GM12875 (cell line): ENCODE data around the gene ZCCHC2.

Source experiments
- H3K4me3 ChIP-seq: one replicate; pipeline ENCODE4 v1.5.1; 2011; ENCODE audit warnings: low read depth, low read length, control low read depth
- TF ChIP-seq, protein P1 (sequence below): IDR thresholded peaks from 2 replicates; pipeline ENCODE4 v1.5.1; 2011; ENCODE audit warnings: low read depth, mild to moderate bottlenecking, control low read depth, inconsistent platforms, low read length, moderate library complexity, borderline replicate concordance; ENCODE audit not compliant: insufficient read depth

ZCCHC2 gene

DNA sequence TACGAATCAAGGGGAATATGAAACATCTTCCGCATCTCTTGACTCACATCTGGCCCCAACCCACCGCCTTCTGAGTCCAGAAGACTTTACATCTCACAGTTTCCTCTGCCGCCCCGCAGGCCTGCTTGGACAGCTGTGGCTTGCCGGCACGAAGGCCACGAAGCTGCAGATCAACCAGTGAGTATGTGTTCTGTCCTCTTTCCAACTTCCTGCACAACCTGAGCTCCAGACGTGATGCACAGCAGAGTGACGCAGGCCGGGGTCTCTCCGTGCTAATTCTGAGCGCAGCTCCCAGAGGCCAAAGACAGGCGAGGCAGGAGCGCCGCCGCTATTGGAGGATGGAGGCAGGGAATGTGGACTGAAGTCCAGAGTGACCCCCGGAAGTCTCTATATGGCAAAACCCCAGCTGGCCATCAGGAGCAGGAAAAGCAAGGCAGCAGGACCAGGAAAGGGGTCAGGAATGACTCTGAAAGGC is 93.5 kb downstream of the ZCCHC2 start:
- TF ChIP-seq, protein P1, sequence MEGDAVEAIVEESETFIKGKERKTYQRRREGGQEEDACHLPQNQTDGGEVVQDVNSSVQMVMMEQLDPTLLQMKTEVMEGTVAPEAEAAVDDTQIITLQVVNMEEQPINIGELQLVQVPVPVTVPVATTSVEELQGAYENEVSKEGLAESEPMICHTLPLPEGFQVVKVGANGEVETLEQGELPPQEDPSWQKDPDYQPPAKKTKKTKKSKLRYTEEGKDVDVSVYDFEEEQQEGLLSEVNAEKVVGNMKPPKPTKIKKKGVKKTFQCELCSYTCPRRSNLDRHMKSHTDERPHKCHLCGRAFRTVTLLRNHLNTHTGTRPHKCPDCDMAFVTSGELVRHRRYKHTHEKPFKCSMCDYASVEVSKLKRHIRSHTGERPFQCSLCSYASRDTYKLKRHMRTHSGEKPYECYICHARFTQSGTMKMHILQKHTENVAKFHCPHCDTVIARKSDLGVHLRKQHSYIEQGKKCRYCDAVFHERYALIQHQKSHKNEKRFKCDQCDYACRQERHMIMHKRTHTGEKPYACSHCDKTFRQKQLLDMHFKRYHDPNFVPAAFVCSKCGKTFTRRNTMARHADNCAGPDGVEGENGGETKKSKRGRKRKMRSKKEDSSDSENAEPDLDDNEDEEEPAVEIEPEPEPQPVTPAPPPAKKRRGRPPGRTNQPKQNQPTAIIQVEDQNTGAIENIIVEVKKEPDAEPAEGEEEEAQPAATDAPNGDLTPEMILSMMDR, result no peak
- no peak overlapping the region for H3K4me3 ChIP-seq

DNA sequence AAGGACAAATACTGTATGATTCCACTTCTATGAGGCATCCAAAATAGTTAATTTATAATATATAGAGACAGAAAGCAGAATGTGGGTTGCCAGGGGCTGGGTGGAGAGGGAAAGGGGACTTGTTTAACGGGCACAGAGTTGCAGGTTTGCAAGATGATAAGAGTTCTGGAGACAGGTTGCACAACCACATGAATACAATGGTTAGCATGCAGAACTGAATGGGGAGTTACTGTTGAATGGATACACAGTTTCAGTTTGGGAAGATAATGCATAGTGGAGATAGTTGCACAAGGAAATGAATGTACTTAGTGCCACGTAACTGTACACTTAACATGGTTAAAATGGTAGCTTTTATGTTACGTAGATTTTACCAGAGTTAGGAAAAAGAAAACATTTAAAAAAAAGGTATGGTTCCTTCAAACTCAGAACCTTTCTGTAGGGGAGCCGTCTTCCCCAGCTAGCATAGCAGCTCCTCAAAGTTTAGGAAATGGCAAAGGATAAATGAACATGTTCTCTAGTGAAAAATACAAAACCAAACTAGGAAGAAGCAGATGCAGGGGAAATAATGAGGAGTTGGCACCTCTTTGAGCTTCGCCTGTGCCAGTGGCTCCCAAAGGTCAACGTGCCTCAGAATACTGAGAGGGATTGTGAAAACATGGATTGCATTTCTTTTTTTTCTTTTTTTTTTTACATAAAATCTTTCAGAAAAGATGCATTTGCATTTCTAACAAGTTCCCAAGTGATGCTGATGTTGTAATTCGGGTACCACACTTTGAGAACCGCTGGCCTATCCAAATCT is 95.2 kb downstream of the ZCCHC2 start:
- H3K4me3 ChIP-seq, result no peak overlapping the region
- TF ChIP-seq, protein P1, result no peak

DNA sequence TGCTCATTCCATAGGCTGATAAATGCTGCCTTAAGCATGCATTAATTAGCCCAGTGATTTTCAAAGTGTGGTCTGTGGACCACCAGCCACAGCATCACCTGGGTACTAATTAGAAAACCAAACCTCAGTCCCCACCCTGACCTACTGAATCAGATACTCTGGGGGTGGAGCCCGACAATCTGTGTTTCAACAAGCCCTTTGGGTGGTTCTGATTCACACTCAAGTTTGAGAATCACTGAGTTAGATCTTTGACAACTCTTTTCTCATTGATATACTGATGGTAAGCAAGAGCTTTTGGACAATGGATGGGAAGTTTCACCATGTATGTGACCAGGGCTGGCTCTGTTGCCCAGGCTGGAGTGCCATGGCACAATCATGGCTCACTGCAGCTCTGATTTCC is 95.9 kb downstream of the ZCCHC2 start:
- no peak overlapping the region for H3K4me3 ChIP-seq
- TF ChIP-seq, protein P1, result no peak

DNA sequence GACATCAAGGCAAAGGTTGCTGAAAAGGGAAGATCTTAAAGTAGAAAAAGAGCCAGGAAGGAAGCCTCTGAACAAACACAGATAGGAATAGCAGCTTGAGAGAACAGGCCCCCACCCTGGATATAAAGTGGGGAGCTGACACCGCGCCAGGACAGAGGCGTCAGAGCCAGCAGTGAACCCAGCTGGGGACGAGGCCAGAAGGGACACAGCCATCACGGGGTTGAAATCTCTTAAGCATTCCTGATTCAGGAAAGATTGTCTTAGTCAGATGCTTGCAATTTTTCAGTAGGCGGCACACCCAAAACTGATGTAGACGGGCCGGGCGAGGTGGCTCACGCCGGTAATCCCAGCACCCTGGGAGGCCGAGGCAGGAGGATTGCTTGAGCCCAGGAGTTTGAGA is 98.7 kb downstream of the ZCCHC2 start:
- TF ChIP-seq, protein P1, result no peak
- H3K4me3 ChIP-seq, result no peak overlapping the region

DNA sequence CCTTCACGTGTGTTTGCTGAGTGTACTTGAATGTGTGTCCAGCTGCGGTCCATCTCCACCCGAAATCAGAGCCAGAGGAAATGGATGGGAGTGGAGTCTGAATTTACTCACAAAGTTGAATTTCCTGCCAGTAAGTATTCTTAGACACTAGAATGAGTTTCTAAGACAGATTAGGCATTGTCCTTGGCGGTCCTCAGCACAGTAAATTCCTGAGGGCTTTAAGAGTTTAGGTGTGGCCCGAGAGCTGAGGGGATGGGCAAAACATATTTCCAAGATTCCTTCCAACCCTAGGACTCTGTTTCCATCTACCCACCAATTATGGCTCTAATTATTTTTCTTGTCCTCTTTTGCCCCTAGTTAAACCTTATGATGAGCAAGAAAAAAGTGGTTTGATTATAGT is 102.2 kb downstream of the ZCCHC2 start:
- TF ChIP-seq, protein P1, result no peak
- no peak overlapping the region for H3K4me3 ChIP-seq
